Measurements from ENCODE around the gene NOTCH4. TPM values are rescaled to one million over a fixed set of nuclear protein-coding genes. Genes with fewer than 3 reads are reported as not detected.

NOTCH4 gene
- total and polyA plus RNA-seq, 2 donors (not counting 1 experiment from before 2014, with no cell fraction given): 0.42 to 0.99 TPM

DNA sequence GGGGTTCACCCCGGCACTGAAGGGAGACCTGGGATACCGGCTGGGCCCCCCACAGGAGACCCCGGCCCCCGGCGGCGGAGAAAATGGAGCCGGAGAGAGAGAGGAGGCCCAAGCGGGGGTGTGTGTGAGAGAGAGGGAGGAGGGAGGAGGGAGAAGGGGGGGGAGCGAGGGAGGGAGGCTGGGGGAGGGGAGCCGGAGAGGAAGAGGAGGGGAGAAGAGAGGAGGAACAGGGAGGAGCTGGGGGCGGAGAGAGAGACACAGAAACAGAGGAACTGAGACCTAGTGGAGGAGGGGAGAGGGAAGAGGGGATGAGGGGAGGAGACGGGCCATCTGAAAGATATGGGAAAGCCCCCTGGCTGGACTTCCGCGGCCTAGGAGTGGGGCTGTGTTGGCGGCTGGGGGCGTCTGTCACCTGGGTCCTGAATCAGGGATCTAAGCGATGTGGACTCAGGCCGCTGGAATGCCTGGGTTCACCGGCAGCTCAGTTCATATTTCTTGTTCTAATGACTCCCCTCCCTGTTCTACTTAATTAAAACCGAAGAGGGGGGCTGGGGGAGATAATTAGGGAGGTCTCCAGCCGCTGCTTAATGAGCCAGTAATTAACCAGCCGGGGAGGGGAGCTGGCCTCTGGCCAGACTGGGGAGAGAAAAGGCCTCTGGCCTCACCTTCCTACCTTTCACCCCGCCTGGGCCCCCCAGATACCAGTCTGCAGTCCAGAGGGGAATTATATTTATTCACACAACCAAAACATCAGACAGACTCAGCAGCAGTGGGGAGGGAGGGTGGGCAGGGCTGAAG, 33.6 kb downstream of the NOTCH4 start, which contains the start of gene PBX2:
Gene PBX2, minus strand, starts transcription at position 149 of the 798 bp plus-strand sequence. CDS start 287 bp downstream, outside the sequence.
- H2AFZ ChIP-seq (ENCODE audit: low read length): peak within 1 kb of the TSS; percentile 31
- H3K9me3 ChIP-seq (ENCODE audit: control insufficient read depth, insufficient read depth, low read depth, low read length): no peaks in the 10 kb centered on the region
- peaks cover 5% of the 10 kb centered on the region for H3K36me3 ChIP-seq (ENCODE audit: control insufficient read depth, insufficient read depth, low read length)
- H3K4me1 ChIP-seq (ENCODE audit: control insufficient read depth, extremely low read depth, insufficient read depth, low read length): peaks cover 11% of the 10 kb centered on the region
- TF ChIP-seq, protein P1, sequence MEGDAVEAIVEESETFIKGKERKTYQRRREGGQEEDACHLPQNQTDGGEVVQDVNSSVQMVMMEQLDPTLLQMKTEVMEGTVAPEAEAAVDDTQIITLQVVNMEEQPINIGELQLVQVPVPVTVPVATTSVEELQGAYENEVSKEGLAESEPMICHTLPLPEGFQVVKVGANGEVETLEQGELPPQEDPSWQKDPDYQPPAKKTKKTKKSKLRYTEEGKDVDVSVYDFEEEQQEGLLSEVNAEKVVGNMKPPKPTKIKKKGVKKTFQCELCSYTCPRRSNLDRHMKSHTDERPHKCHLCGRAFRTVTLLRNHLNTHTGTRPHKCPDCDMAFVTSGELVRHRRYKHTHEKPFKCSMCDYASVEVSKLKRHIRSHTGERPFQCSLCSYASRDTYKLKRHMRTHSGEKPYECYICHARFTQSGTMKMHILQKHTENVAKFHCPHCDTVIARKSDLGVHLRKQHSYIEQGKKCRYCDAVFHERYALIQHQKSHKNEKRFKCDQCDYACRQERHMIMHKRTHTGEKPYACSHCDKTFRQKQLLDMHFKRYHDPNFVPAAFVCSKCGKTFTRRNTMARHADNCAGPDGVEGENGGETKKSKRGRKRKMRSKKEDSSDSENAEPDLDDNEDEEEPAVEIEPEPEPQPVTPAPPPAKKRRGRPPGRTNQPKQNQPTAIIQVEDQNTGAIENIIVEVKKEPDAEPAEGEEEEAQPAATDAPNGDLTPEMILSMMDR (conservative IDR thresholded peaks at IDR 0.05 in 1 of 2, IDR thresholded peaks at IDR 0.05 in 1 of 2; ENCODE audit: low read depth in 1 of 2, low read length in 2 of 2): no peak
- TF ChIP-seq EZH2 (IDR thresholded peaks at IDR 0.05; ENCODE audit: low read length, missing control alignments): no peak
- DNase-seq (ENCODE audit: low read depth in 2 of 2): peak; percentile 91 to 92
- H3K4me3 ChIP-seq (replicated peaks in 1 of 4; ENCODE audit: control extremely low read depth in 1 of 4, insufficient read depth in 1 of 4, low read depth in 3 of 4, low read length in 4 of 4): peak within 1 kb of the TSS; percentile 53 to 83 (median 72)
- peak within 1 kb of the TSS; percentile 93 for H3K4me2 ChIP-seq (ENCODE audit: extremely low read depth, insufficient read depth, low read length)
- H3K27ac ChIP-seq (ENCODE audit: insufficient read depth, low read length): peak within 1 kb of the TSS; percentile 74
- no peaks in the 10 kb centered on the region for H3K27me3 ChIP-seq (ENCODE audit: control insufficient read depth, insufficient read depth, low read length)
- H3K79me2 ChIP-seq (ENCODE audit: control insufficient read depth, insufficient read depth, low read length): peaks cover 20% of the 10 kb centered on the region
- H4K20me1 ChIP-seq (ENCODE audit: control insufficient read depth, extremely low read depth, insufficient read depth, low read length): no peaks in the 10 kb centered on the region
- H3K9ac ChIP-seq (ENCODE audit: insufficient read depth, low read length): peak within 1 kb of the TSS; percentile 69

DNA sequence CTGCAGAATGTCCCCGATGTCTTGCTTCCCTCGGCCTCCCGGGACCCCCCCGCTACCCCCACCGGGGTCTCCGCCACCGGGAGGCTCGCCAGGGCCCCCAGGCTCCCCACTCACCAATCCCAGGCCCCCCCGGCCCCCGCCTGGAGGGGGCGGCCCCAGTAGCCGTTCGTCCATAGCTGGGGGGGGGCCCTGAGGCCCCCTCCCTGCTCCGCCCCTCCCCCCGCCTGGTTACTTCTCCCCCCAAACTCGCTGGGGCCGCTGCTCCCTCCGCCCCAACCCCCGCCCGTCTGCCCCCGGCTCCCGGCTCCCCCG, 34.2 kb downstream of the NOTCH4 start:
- Histone ChIP-seq H3K4me2 (ENCODE audit: extremely low read depth, insufficient read depth, low read length) (peak overlapping the region; percentile 93), H3K79me2 (ENCODE audit: control insufficient read depth, insufficient read depth, low read length) (peaks cover 20% of the 10 kb centered on the region), H3K27me3 (ENCODE audit: control insufficient read depth, insufficient read depth, low read length) (no peaks in the 10 kb centered on the region), H4K20me1 (ENCODE audit: control insufficient read depth, extremely low read depth, insufficient read depth, low read length) (no peaks in the 10 kb centered on the region), H3K4me1 (ENCODE audit: control insufficient read depth, extremely low read depth, insufficient read depth, low read length) (peaks cover 11% of the 10 kb centered on the region), H2AFZ (ENCODE audit: low read length) (no peak overlapping the region), H3K9ac (ENCODE audit: insufficient read depth, low read length) (peak overlapping the region; percentile 69), H3K9me3 (ENCODE audit: control insufficient read depth, insufficient read depth, low read depth, low read length) (no peaks in the 10 kb centered on the region), H3K27ac (ENCODE audit: insufficient read depth, low read length) (peak overlapping the region; percentile 69), H3K36me3 (ENCODE audit: control insufficient read depth, insufficient read depth, low read length) (peaks cover 5% of the 10 kb centered on the region), H3K4me3 (replicated peaks in 1 of 4; ENCODE audit: control extremely low read depth in 1 of 4, insufficient read depth in 1 of 4, low read depth in 3 of 4, low read length in 4 of 4) (peak overlapping the region; percentile 34 to 83 (median 72))
- TF ChIP-seq EZH2 (IDR thresholded peaks at IDR 0.05; ENCODE audit: low read length, missing control alignments): no peak
- TF ChIP-seq, protein P1 (conservative IDR thresholded peaks at IDR 0.05 in 1 of 2, IDR thresholded peaks at IDR 0.05 in 1 of 2; ENCODE audit: low read depth in 1 of 2, low read length in 2 of 2): no peak
- DNase-seq (ENCODE audit: low read depth in 2 of 2): no peak

DNA sequence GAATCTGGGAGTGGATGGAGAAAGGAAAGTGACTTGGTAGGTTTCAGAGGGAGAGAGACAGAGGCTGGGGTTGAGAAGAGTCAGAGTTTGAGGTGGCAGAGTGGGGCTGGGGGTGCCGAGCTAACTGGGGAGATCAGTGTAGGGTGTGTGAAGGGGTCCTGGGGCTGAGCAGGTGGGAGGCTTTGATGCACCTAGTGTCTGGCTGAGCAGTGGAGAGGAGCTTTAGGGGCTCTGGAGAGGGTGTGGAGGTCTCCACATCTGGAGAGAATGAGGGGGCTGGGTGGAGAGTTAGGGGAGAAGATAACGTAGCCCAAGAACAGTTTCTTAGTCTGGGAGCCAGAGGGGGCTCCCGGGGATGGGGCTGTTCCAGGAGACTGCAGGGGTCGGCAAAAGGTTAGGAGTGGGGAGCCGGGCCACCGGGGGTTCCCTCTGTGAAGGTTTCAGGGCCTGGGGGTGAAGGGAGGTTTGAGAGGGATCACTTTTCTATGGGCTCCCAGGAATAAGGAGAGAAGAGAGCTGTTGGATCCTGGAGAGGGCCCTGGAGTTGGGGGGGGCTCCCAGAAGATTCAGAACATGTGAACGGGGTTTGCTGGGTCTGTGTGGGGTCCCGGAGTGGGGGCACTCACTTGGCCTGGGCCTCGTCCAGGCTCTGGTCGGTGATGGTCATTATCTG, 34.7 kb downstream of the NOTCH4 start:
- Histone ChIP-seq H3K4me3 (replicated peaks in 1 of 4; ENCODE audit: control extremely low read depth in 1 of 4, insufficient read depth in 1 of 4, low read depth in 3 of 4, low read length in 4 of 4) (peak overlapping the region; percentile 34 to 83 (median 72)), H3K9me3 (ENCODE audit: control insufficient read depth, insufficient read depth, low read depth, low read length) (no peaks in the 10 kb centered on the region), H3K9ac (ENCODE audit: insufficient read depth, low read length) (peak overlapping the region; percentile 69), H3K27me3 (ENCODE audit: control insufficient read depth, insufficient read depth, low read length) (no peaks in the 10 kb centered on the region), H4K20me1 (ENCODE audit: control insufficient read depth, extremely low read depth, insufficient read depth, low read length) (no peaks in the 10 kb centered on the region), H3K4me2 (ENCODE audit: extremely low read depth, insufficient read depth, low read length) (peak overlapping the region; percentile 93), H2AFZ (ENCODE audit: low read length) (no peak overlapping the region), H3K4me1 (ENCODE audit: control insufficient read depth, extremely low read depth, insufficient read depth, low read length) (peaks cover 11% of the 10 kb centered on the region), H3K79me2 (ENCODE audit: control insufficient read depth, insufficient read depth, low read length) (peaks cover 20% of the 10 kb centered on the region), H3K36me3 (ENCODE audit: control insufficient read depth, insufficient read depth, low read length) (peaks cover 5% of the 10 kb centered on the region), H3K27ac (ENCODE audit: insufficient read depth, low read length) (peak overlapping the region; percentile 69)
- DNase-seq (ENCODE audit: low read depth in 2 of 2): no peak
- no peak for TF ChIP-seq EZH2 (IDR thresholded peaks at IDR 0.05; ENCODE audit: low read length, missing control alignments)
- TF ChIP-seq, protein P1 (conservative IDR thresholded peaks at IDR 0.05 in 1 of 2, IDR thresholded peaks at IDR 0.05 in 1 of 2; ENCODE audit: low read depth in 1 of 2, low read length in 2 of 2): no peak
